ENCODE data around the gene CPOX.

CPOX gene

DNA sequence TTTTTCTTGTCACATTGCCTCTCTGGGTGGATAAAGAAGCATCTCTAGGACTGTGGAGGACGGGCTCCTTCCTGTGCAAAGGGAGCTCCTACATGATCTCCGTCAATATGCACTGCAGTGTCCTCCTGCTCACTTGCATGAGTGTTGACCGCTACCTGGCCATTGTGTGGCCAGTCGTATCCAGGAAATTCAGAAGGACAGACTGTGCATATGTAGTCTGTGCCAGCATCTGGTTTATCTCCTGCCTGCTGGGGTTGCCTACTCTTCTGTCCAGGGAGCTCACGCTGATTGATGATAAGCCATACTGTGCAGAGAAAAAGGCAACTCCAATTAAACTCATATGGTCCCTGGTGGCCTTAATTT, 61.2 kb downstream of the CPOX start:
- no peak overlapping the region for H3K4me3 ChIP-seq (ENCODE audit: low read depth in 1 of 2, low read length in 2 of 2)
- ATAC-seq (ENCODE audit: insufficient read depth, low read depth) (no peak), DNase-seq (no peak)
- no peak overlapping the region for H3K4me2 ChIP-seq (ENCODE audit: insufficient read depth, low read length)
- H3K9ac ChIP-seq (ENCODE audit: low read depth, low read length): no peak overlapping the region
- peaks cover 6% of the 10 kb centered on the region for H3K27me3 ChIP-seq (ENCODE audit: insufficient read depth, low read length, poor library complexity)
- no peaks in the 10 kb centered on the region for H3K36me3 ChIP-seq (ENCODE audit: insufficient read depth, low read length)
- no peak overlapping the region for H2AFZ ChIP-seq (ENCODE audit: low read depth, low read length)
- no peaks in the 10 kb centered on the region for H3K9me3 ChIP-seq (ENCODE audit: insufficient read depth, low read length, severe bottlenecking)
- TF ChIP-seq EZH2 (IDR thresholded peaks at IDR 0.05; ENCODE audit: borderline replicate concordance, low read depth, low read length, severe bottlenecking) (no peak), CTCF (IDR thresholded peaks at IDR 0.05; ENCODE audit: borderline replicate concordance, extremely low read depth, low read length, poor library complexity, severe bottlenecking) (no peak)
- no peaks in the 10 kb centered on the region for H3K79me2 ChIP-seq (ENCODE audit: insufficient read depth, low read length)
- no peaks in the 10 kb centered on the region for H3K4me1 ChIP-seq (ENCODE audit: insufficient read depth, low read length)
- H4K20me1 ChIP-seq (ENCODE audit: insufficient read depth, low read length): no peaks in the 10 kb centered on the region
- H3K27ac ChIP-seq (ENCODE audit: low read length): no peak overlapping the region

DNA sequence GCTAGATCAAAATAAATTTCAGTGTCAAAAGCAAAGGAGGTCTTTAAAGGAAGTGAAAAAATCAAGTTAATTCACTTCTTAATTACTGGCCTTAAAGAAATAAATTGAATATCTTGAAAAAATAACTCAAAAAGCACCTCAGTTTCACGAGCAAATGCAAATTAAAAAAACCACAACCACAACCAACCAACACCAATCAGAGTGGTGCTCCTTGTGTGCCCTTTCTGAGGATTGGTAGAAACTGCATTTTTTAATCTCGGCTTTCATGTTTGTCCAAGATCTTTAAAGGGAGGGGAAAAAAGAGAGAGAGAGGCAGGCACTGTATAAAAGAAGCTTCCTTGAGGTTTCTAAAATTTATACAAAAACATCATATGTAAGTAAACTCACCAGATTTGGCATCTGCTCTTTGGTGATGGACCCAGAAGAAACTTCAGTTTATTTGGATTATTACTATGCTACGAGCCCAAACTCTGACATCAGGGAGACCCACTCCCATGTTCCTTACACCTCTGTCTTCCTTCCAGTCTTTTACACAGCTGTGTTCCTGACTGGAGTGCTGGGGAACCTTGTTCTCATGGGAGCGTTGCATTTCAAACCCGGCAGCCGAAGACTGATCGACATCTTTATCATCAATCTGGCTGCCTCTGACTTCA, 61.7 kb downstream of the CPOX start, which contains the start of gene GPR15:
Gene GPR15, plus strand, starts transcription at position 357 of the 653 bp plus-strand sequence. Its CDS starts 56 bp downstream, at position 413.
- Histone ChIP-seq H2AFZ (ENCODE audit: low read depth, low read length) (no peak within 1 kb of the TSS), H3K9ac (ENCODE audit: low read depth, low read length) (no peak within 1 kb of the TSS), H3K9me3 (ENCODE audit: insufficient read depth, low read length, severe bottlenecking) (no peaks in the 10 kb centered on the region), H3K79me2 (ENCODE audit: insufficient read depth, low read length) (no peaks in the 10 kb centered on the region), H3K27ac (ENCODE audit: low read length) (no peak within 1 kb of the TSS), H3K36me3 (ENCODE audit: insufficient read depth, low read length) (no peaks in the 10 kb centered on the region), H3K4me3 (ENCODE audit: low read depth in 1 of 2, low read length in 2 of 2) (no peak within 1 kb of the TSS), H4K20me1 (ENCODE audit: insufficient read depth, low read length) (no peaks in the 10 kb centered on the region), H3K4me1 (ENCODE audit: insufficient read depth, low read length) (no peaks in the 10 kb centered on the region), H3K4me2 (ENCODE audit: insufficient read depth, low read length) (no peak within 1 kb of the TSS), H3K27me3 (ENCODE audit: insufficient read depth, low read length, poor library complexity) (peaks cover 6% of the 10 kb centered on the region)
- TF ChIP-seq EZH2 (IDR thresholded peaks at IDR 0.05; ENCODE audit: borderline replicate concordance, low read depth, low read length, severe bottlenecking) (no peak), CTCF (IDR thresholded peaks at IDR 0.05; ENCODE audit: borderline replicate concordance, extremely low read depth, low read length, poor library complexity, severe bottlenecking) (no peak)
- DNase-seq (no peak), ATAC-seq (ENCODE audit: insufficient read depth, low read depth) (no peak)

- H3K4me2 ChIP-seq (ENCODE audit: insufficient read depth, low read length): no peak overlapping the region
- H3K4me3 ChIP-seq (ENCODE audit: low read depth in 1 of 2, low read length in 2 of 2): no peak overlapping the region
- H3K27me3 ChIP-seq (ENCODE audit: insufficient read depth, low read length, poor library complexity): peaks cover 6% of the 10 kb centered on the region
- no peak overlapping the region for H3K27ac ChIP-seq (ENCODE audit: low read length)
- no peak for DNase-seq
- H3K79me2 ChIP-seq (ENCODE audit: insufficient read depth, low read length): no peaks in the 10 kb centered on the region
- TF ChIP-seq EZH2 (IDR thresholded peaks at IDR 0.05; ENCODE audit: borderline replicate concordance, low read depth, low read length, severe bottlenecking) (no peak), CTCF (IDR thresholded peaks at IDR 0.05; ENCODE audit: borderline replicate concordance, extremely low read depth, low read length, poor library complexity, severe bottlenecking) (no peak)
- H3K36me3 ChIP-seq (ENCODE audit: insufficient read depth, low read length): no peaks in the 10 kb centered on the region
- ATAC-seq (ENCODE audit: insufficient read depth, low read depth): no peak
- no peaks in the 10 kb centered on the region for H4K20me1 ChIP-seq (ENCODE audit: insufficient read depth, low read length)
- no peak overlapping the region for H2AFZ ChIP-seq (ENCODE audit: low read depth, low read length)
- no peaks in the 10 kb centered on the region for H3K4me1 ChIP-seq (ENCODE audit: insufficient read depth, low read length)
- no peaks in the 10 kb centered on the region for H3K9me3 ChIP-seq (ENCODE audit: insufficient read depth, low read length, severe bottlenecking)
- no peak overlapping the region for H3K9ac ChIP-seq (ENCODE audit: low read depth, low read length)
These were observed 62.7 kb downstream of the CPOX start for GRCh38 chr3:98530676-98531075.

Data from DND-41 (cell line).